HG03378 (cell line): Measurements from ENCODE around the gene ALG10.
"Not testable (repeated sequence)": the region's sequence is repeated elsewhere in the genome, so short reads cannot be mapped to it uniquely, and the experiment has no call there.

Source experiments
- ATAC-seq: cut with Tn5 transposase; IDR thresholded peaks from one replicate; pipeline ENCODE4 v1.9.1; 2021; ENCODE audit warnings: mild to moderate bottlenecking, moderate library complexity; ENCODE audit not compliant: unreplicated experiment

ALG10 gene

GRCh38 chr12:34022079-34022830 lies at the start of gene ALG10:
TSS of gene ALG10 (plus strand) at chr12:34022496. CDS start at chr12:34022600, 104 bp downstream.
- peak; percentile 98 for ATAC-seq

GRCh38 chr12:33972884-33973283 lies 49.4 kb upstream of the ALG10 start:
- not testable (repeated sequence) for ATAC-seq

GRCh38 chr12:33977887-33978286 lies 44.4 kb upstream of the ALG10 start:
- ATAC-seq, result no peak

- no peak for ATAC-seq
Observed at GRCh38 chr12:33988197-33988805, 34.0 kb upstream of the ALG10 start.

GRCh38 chr12:33988913-33989312 lies 33.4 kb upstream of the ALG10 start:
- no peak for ATAC-seq

GRCh38 chr12:33994857-33995808 lies 27.2 kb upstream of the ALG10 start:
- ATAC-seq, result no peak

- not testable (repeated sequence) for ATAC-seq
Observed at GRCh38 chr12:34008835-34009234, 13.5 kb upstream of the ALG10 start.

- ATAC-seq, result no peak
Observed at GRCh38 chr12:34016361-34016760, 5.9 kb upstream of the ALG10 start.

- no peak for ATAC-seq
Observed at GRCh38 chr12:34021071-34021470, 1.2 kb upstream of the ALG10 start.

- ATAC-seq, result not testable (repeated sequence)
Observed at GRCh38 chr12:34027661-34028060, 5.4 kb downstream of the ALG10 start.

GRCh38 chr12:34030591-34030990 lies 8.3 kb downstream of the ALG10 start:
- no peak for ATAC-seq

GRCh38 chr12:34033628-34034296 lies 11.5 kb downstream of the ALG10 start:
- ATAC-seq, result no peak

GRCh38 chr12:34038357-34038756 lies 16.1 kb downstream of the ALG10 start:
- ATAC-seq, result not testable (repeated sequence)

GRCh38 chr12:34046570-34046969 lies 24.3 kb downstream of the ALG10 start:
- no peak for ATAC-seq

- not testable (repeated sequence) for ATAC-seq
Observed at GRCh38 chr12:34047855-34048254, 25.6 kb downstream of the ALG10 start.

- no peak for ATAC-seq
Observed at GRCh38 chr12:34048714-34049113, 26.4 kb downstream of the ALG10 start.

GRCh38 chr12:34051486-34051885 lies 29.2 kb downstream of the ALG10 start:
- ATAC-seq, result no peak

GRCh38 chr12:34054938-34055337 lies 32.6 kb downstream of the ALG10 start:
- no peak for ATAC-seq
